RWPE2 (cell line): ENCODE measurements around the gene SYT8.

Experiments used
- ATAC-seq: fragments of 200-7000 bp; cut with Tn5 transposase; 3 replicates; pipeline ENCODE4 v1.9.1; 2021; ENCODE audit warnings: low read depth
- DNase-seq: peaks from one replicate; pipeline ENCODE4 v3.0.0-alpha.2; 2020; ENCODE audit warnings: low spot score
- H3K27ac ChIP-seq: fragments of 450-650 bp; 2 replicates; pipeline ENCODE4 v1.5.1; 2017; ENCODE audit warnings: mild to moderate bottlenecking; ENCODE audit not compliant: poor library complexity, severe bottlenecking
- H3K27me3 ChIP-seq: fragments of 250-450 bp; sonication (Bioruptor Pico); 2 replicates; pipeline ENCODE4 v1.5.1; 2021; ENCODE audit warnings: mild to moderate bottlenecking, moderate library complexity; ENCODE audit not compliant: insufficient read depth, poor library complexity, severe bottlenecking
- H3K36me3 ChIP-seq: fragments of 250-450 bp; sonication (Bioruptor Pico); 2 replicates; pipeline ENCODE4 v1.5.1; 2020; ENCODE audit warnings: low read depth, mild to moderate bottlenecking, moderate library complexity
- H3K4me1 ChIP-seq: fragments of 250-450 bp; sonication (Bioruptor Pico); 2 replicates; pipeline ENCODE4 v1.5.1; 2021; ENCODE audit warnings: mild to moderate bottlenecking, moderate library complexity; ENCODE audit not compliant: insufficient read depth, poor library complexity, severe bottlenecking
- H3K4me3 ChIP-seq: fragments of 250-450 bp; sonication (Bioruptor Pico); 2 replicates; pipeline ENCODE4 v1.5.1; 2021; ENCODE audit warnings: mild to moderate bottlenecking, moderate library complexity; ENCODE audit not compliant: severe bottlenecking
- H3K9me3 ChIP-seq: fragments of 250-450 bp; sonication (Bioruptor Pico); 2 replicates; pipeline ENCODE4 v1.5.1; 2021; ENCODE audit warnings: mild to moderate bottlenecking, moderate library complexity; ENCODE audit not compliant: severe bottlenecking
- CTCF ChIP-seq: fragments of 450-650 bp; IDR thresholded peaks from one replicate; pipeline ENCODE4 v1.5.1; 2017; ENCODE audit warnings: mild to moderate bottlenecking, moderate library complexity; ENCODE audit not compliant: poor library complexity, severe bottlenecking

Gene SYT8

GRCh38 chr11:1869427-1870325 lies 34.9 kb downstream of the SYT8 start:
- Histone ChIP-seq H3K27ac (no peak overlapping the region), H3K9me3 (no peaks in the 10 kb centered on the region), H3K4me1 (peaks cover 10% of the 10 kb centered on the region), H3K36me3 (no peaks in the 10 kb centered on the region), H3K27me3 (no peaks in the 10 kb centered on the region), H3K4me3 (no peak overlapping the region)
- no peak for TF ChIP-seq CTCF
- ATAC-seq = no peak
- DNase-seq = no peak

GRCh38 chr11:1870326-1870696 lies 35.5 kb downstream of the SYT8 start:
- no peak for DNase-seq
- TF ChIP-seq CTCF = no peak
- ATAC-seq = no peak
- Histone ChIP-seq H3K27me3 (no peaks in the 10 kb centered on the region), H3K4me1 (peaks cover 10% of the 10 kb centered on the region), H3K9me3 (no peaks in the 10 kb centered on the region), H3K4me3 (no peak overlapping the region), H3K36me3 (no peaks in the 10 kb centered on the region), H3K27ac (no peak overlapping the region)

- DNase-seq (no peak), ATAC-seq (no peak)
- TF ChIP-seq CTCF = no peak
- H3K4me3 ChIP-seq = no peak overlapping the region
- H3K27ac ChIP-seq = no peak overlapping the region
- H3K4me1 ChIP-seq = peaks cover 10% of the 10 kb centered on the region
- no peaks in the 10 kb centered on the region for H3K9me3 ChIP-seq
- no peaks in the 10 kb centered on the region for H3K27me3 ChIP-seq
- H3K36me3 ChIP-seq = no peaks in the 10 kb centered on the region
Measured at GRCh38 chr11:1870721-1871466, 36.1 kb downstream of the SYT8 start.

- Histone ChIP-seq H3K9me3 (no peaks in the 10 kb centered on the region), H3K4me3 (no peak overlapping the region), H3K27me3 (no peaks in the 10 kb centered on the region), H3K27ac (no peak overlapping the region), H3K4me1 (peaks cover 15% of the 10 kb centered on the region), H3K36me3 (no peaks in the 10 kb centered on the region)
- no peak for DNase-seq
- TF ChIP-seq CTCF = no peak
- ATAC-seq = no peak
Measured at GRCh38 chr11:1871531-1871930, 36.7 kb downstream of the SYT8 start.
